Measurements from ENCODE around the gene PALM3. TPM values are rescaled to one million over a fixed set of nuclear protein-coding genes. Genes with fewer than 3 reads are reported as not detected.

Gene PALM3
- total RNA-seq, 4 donors from 2014 or later: 0.30 to 2.7 (median 0.53) TPM

GRCh38 chr19:14082675-14082960, 20.7 kb upstream of the PALM3 start:
- no peak for DNase-seq (ENCODE audit: low spot score in 2 of 2)
- peaks cover 0 to 29% (median 10%) of the 10 kb centered on the region in 4 donors for H3K4me1 ChIP-seq

GRCh38 chr19:14081797-14082674, 20.2 kb upstream of the PALM3 start:
- DNase-seq (ENCODE audit: low spot score in 2 of 2): no peak
- Histone ChIP-seq H3K27me3 (no peaks in the 10 kb centered on the region), H3K9me3 (no peaks in the 10 kb centered on the region), H3K36me3 (peaks cover 0 to 6% (median 0%) of the 10 kb centered on the region in 3 donors), H3K4me3 (peak overlapping the region; percentile 45 to 80 (median 67)), H3K4me1 (peaks cover 0 to 25% (median 10%) of the 10 kb centered on the region in 4 donors), H3K27ac (peak overlapping the region; percentile 58 to 97 (median 88))
- TF ChIP-seq EP300 (IDR thresholded peaks at IDR 0.05) (no peak), CTCF (IDR thresholded peaks at IDR 0.05) (no peak), POLR2A (IDR thresholded peaks at IDR 0.05) (no peak)
- WGBS, 2 donors: 17 to 36% methylated on average over 14 to 24 of the region's 24 CpGs

More at GRCh38 chr19:14082675-14082960, 20.7 kb upstream of the PALM3 start:
- Histone ChIP-seq H3K9me3 (no peaks in the 10 kb centered on the region), H3K27ac (peak overlapping the region in 2 of 4 donors; percentile 93 to 97), H3K27me3 (no peaks in the 10 kb centered on the region), H3K4me3 (peak overlapping the region in 1 of 4 donors; percentile 70), H3K36me3 (peaks cover 0 to 12% (median 0%) of the 10 kb centered on the region in 3 donors)
- TF ChIP-seq CTCF (IDR thresholded peaks at IDR 0.05): no peak
- TF ChIP-seq EP300 (IDR thresholded peaks at IDR 0.05): no peak
- no peak for TF ChIP-seq POLR2A (IDR thresholded peaks at IDR 0.05)
- WGBS, 2 donors: 39 to 92% methylated on average over 1 of the region's 1 CpG

DNA sequence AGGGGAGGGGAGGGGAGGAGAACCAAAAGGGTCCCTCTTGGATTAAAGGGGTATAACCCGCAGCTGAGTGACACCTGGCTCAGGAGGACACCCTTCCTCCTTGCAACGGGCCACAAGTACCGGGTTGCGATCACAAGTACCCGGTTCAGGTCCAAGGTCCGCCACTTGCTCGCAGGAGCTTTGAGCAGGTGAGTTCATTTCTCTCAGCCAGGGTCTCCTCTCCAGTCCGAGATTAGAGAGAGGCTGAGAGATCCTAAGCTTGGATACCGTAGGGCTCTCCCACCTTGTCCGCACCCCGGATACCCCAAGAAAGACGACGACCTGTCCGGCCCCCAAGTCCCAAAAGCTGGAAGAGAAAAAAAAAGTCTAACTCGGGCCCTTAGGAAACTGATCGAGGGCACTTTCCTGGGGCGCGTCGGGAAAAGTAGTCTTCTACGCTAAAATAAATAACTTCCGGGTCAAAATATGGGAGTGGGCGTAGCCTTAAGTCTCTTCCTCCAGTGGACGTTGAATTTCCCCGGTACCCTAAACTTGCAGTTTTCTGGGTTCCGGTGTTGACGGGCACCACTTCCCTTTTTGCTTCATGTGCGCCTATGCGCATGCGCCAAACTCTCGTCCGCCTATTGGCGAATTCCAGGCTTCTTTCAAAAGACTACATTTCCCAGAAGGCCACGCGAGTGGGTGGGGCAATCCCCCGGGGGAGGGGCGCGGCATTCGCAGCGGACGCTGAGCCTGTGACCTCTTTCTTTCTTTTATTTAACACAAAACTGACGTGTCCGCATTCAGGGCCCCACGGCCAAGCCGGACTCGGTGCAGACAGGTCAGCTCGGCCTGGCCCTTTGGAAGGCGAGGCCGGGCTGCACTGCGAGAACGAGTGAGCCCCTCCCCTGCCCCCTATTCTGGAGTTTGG, 19.3 kb upstream of the PALM3 start:
- H3K27ac ChIP-seq: peak overlapping the region; percentile 67 to 97 (median 88)
- DNase-seq (ENCODE audit: low spot score in 2 of 2): peak; percentile 96 to 97
- H3K27me3 ChIP-seq: no peaks in the 10 kb centered on the region
- 0% methylated on average over 50 of the region's 50 CpGs for WGBS, 2 donors
- H3K36me3 ChIP-seq: no peaks in the 10 kb centered on the region
- peaks cover 0 to 25% (median 10%) of the 10 kb centered on the region in 4 donors for H3K4me1 ChIP-seq
- no peaks in the 10 kb centered on the region for H3K9me3 ChIP-seq
- H3K4me3 ChIP-seq: peak overlapping the region; percentile 45 to 80 (median 67)
- TF ChIP-seq POLR2A (IDR thresholded peaks at IDR 0.05): peak; percentile 47 to 73
- peak; percentile 93 to 94 for TF ChIP-seq EP300 (IDR thresholded peaks at IDR 0.05)
- peak in 2 of 5 experiments; percentile 26 to 39 for TF ChIP-seq CTCF (IDR thresholded peaks at IDR 0.05)

GRCh38 chr19:14078411-14078810, 16.5 kb upstream of the PALM3 start:
- Histone ChIP-seq H3K9me3 (no peaks in the 10 kb centered on the region), H3K4me3 (no peak overlapping the region), H3K27me3 (no peaks in the 10 kb centered on the region), H3K27ac (peak overlapping the region in 1 of 4 donors; percentile 33), H3K36me3 (no peaks in the 10 kb centered on the region), H3K4me1 (peaks cover 0 to 48% (median 16%) of the 10 kb centered on the region in 4 donors)
- no peak for DNase-seq (ENCODE audit: low spot score in 2 of 2)
- TF ChIP-seq CTCF (IDR thresholded peaks at IDR 0.05) (no peak), POLR2A (IDR thresholded peaks at IDR 0.05) (no peak), EP300 (IDR thresholded peaks at IDR 0.05) (peak in 1 of 2 donors; percentile 36)
- WGBS, 2 donors: 64 to 69% methylated on average over 2 of the region's 2 CpGs

Measured in tibial nerve (tissue), 4 donors.